GM18508 (cell line): ENCODE data around the gene SVIL.
"Not testable (repeated sequence)": the region's sequence is repeated elsewhere in the genome, so short reads cannot be mapped to it uniquely, and the experiment has no call there.

Source experiments
- ATAC-seq: cut with Tn5 transposase; IDR thresholded peaks from one replicate; pipeline ENCODE4 v1.9.1; 2021; ENCODE audit warnings: moderate number of reproducible peaks; ENCODE audit not compliant: insufficient read depth, unreplicated experiment

Gene SVIL

DNA sequence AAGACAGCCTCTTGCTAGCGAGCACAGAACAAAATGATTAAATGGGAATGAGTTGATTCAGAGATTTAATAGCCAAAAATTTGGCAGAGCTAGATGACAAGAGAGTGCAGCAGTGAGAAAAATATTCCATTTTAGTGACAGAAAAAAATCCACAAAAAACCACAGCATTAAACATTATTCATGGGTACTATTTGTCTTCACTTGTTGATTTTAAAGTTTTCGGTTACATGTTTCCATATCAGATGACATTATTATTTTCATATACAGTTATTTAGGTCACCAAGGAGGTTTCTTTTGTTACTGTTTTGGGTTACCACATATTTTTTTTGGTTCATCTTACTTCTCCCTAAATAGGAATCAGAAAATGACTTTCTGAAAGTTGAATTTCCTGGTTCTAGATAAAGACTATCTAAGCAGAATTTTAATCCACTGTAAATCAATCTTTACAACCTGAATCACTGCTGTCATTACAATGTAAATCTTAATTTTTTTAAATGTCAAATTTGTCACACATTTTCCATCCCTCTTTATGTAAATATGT, 87.9 kb downstream of the SVIL start:
- ATAC-seq = no peak

DNA sequence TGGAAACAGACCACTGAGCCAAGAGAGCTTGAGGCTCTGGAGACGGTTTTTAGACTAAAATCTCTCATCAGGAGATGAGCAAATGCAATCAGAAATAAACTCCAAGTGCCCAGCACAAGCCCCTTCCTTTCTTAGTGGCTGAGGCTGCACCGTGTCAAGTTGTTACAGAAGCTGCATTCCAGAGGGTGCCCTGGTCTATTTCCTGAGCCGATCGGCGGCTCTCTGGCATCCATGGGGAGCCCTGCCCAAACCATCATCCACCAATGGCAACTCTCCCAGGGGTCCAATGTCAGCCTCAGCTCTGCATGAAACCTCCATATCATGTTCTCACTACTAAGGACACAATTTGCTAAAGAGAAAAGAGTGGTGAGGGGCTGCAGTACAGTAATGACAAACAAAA, 89.6 kb downstream of the SVIL start:
- no peak for ATAC-seq

DNA sequence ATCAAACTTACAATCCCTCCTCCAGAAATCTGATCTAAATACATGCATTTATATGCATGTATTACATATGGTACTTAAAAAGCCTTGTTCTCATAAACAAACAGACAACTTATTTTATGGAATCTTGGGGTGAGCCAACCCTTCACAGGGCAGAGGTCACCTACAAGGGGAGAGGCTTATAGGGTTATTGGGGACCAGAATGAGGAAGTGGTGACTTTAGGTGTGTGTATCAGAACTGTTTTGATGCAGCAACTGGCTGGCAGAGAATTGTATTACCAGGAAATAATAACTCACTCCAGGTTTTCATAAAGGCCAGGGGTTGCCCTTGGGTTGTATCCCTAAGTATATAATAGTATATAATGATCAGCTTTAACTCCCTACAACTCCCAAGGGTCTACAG, 91.1 kb downstream of the SVIL start:
- no peak for ATAC-seq

DNA sequence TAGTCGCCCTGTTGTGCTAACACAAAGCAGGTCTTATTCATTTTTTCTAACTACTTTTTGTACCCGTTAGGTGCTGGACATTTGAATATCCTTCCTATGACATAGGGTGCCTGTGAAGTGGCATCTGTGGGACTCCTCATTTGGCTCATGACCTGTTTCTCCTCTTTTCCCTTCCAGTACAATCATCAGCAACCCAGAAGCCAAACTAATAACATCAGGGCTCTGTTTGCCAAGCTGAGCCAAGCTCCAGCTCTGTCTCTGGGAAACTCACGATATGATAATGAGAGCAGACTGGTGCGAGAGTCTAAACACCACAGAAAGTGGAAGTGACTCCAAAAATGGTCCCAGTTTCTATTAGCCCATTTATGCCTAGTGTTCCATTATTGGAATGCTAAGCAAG, 92.0 kb downstream of the SVIL start:
- ATAC-seq = no peak

- no peak for ATAC-seq
Measured at GRCh38 chr10:29541422-29542210, 93.2 kb downstream of the SVIL start.

- ATAC-seq = no peak
Measured at GRCh38 chr10:29540016-29540415, 94.8 kb downstream of the SVIL start.

DNA sequence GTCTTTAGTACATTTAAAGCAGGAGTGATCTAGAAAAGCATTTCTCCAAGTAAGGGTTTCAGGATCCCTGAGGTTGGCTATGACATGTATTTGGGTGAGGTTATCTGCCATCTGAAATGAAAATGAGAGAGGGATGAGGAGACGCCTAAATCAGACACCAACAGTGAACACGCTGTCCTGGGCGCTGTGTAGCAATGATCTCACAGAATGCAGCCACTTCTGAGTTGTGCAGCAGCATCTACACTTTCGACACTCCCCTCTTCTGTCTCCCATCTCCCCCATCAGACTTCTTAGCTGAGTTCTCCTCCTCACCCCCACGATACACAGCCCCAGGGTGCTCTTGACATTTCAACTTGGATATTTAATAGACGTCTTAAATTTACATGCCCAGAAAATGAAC, 95.4 kb downstream of the SVIL start:
- no peak for ATAC-seq

DNA sequence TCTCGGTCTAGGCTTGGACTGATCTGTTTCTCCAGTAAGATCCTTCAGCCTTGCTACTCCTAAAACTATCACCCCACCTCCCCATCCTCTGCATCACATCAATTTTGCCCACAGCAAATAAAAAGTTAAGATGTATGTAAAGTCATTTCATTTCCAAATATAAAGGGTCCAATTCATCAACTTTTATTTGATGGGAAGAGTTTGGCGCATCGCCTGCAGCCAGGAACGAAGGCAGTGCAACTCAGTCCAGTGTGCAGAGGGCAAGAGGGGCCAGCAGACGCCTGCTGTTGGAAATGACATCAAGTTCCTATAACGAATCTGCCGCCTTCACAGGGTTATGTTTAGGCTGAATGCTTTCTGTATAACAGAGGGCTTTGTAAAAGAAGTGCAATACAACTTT, 97.0 kb downstream of the SVIL start:
- ATAC-seq = no peak

- ATAC-seq = not testable (repeated sequence)
Measured at GRCh38 chr10:29536691-29537090, 98.1 kb downstream of the SVIL start.

- no peak for ATAC-seq
Measured at GRCh38 chr10:29535778-29536453, 98.9 kb downstream of the SVIL start.

- no peak for ATAC-seq
Measured at GRCh38 chr10:29535012-29535777, 99.6 kb downstream of the SVIL start.

- no peak for ATAC-seq
Measured at GRCh38 chr10:29534590-29534989, 100.2 kb downstream of the SVIL start.

GRCh38 chr10:29533696-29534285, 101.0 kb downstream of the SVIL start:
- ATAC-seq = no peak

DNA sequence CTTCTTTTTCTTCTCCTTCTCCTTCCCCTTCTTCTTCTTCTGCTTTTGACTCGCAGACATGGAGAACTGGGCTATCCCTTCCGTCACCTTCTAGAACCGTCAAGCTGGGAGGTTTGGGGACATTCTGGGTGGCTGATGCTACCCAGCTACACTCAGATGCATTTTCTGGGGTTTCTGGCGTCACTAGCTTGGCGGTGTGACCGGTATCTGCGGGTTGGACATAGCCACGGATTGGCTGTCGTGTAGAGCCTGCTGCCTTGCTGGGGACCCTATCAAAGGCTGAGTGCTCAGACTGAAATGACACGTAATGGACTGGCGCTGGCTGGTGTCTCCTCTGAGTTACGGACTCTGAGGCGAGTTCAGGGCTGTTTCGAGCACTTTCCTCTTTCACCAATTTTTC, 101.7 kb downstream of the SVIL start:
- ATAC-seq = no peak

- ATAC-seq = no peak
Measured at GRCh38 chr10:29532256-29532878, 102.4 kb downstream of the SVIL start.

DNA sequence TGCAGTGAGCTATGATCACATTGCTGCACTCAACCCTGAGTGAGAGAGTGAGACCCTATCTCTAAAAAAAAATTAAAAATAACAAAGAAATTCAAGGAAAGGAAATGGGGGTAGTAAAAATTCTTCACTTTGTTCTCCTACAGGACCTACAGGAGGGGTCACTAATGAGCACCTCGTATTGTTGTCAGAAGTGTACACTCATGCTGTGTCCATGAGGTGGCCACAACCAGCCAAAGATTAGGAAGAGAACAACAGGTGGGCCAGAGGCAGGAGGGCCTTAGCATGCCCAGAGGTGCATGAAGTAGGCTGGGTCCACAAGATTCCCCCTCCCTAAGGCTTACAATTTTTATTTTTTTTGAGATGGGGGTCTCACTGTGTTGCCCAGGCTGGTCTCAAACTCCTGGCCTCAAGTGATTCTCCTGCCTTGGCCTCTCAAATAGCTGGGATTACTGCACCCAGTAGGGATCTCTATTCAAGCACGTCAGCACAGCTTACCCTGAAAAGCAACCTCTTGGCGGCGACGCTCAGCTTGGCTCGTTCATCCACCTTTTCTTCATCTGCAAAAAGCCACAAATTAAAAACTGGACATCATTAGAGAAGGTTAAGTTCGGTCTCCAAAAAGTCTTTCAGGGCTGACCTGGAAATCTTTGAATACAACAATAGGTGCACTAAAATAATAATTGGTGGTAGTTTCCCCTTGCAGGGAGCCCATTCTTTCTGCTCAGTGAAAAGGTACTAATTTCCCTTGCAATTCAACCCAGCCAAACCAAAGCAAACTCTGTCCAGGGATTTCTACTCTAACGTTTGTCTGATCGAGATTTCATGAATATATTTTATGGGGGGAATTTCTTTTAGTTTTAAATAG, 104.4 kb downstream of the SVIL start:
- no peak for ATAC-seq

- no peak for ATAC-seq
Measured at GRCh38 chr10:29529146-29529545, 105.6 kb downstream of the SVIL start.

DNA sequence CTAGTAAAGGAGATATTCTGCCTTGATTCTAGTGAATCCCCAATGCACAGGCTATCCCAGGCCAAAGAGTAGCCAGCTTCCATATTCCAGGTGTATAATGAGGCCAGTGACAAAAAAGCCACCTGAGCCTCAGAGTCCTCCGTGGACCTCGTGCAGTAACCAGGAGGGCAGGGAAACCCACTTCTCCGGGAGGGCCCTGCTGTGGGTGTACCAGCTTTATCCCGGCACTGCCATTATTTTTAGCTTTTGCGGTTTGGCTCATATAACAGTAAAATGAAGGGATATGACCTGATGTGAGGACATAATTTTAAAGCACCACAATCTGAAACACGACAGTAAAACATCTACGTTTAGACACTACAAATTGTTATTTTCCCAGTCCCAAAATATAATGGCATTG, 109.0 kb downstream of the SVIL start:
- ATAC-seq = no peak

DNA sequence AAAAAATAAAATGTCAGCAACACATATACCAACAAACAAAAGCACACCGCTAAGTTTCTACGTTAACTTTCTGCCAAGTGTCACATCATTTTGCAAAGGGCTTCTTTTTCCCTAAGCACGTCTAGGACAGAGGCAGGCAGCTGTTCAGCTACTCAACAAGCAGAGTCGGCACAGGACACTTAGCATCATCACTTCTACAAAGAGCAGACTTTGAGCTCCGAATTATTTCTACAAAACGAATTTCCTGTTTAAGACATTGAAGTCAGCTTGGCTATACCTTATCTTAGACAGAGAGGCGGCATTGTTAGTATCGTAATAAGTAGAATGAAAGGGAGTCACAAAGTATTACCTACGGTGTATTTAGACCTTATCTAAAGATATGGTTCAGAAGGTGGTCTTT, 110.1 kb downstream of the SVIL start:
- no peak for ATAC-seq
